GM19328 (cell line): ENCODE measurements around the gene KDELR3.

Source experiments
- ATAC-seq: cut with Tn5 transposase; IDR thresholded peaks from one replicate; pipeline ENCODE4 v1.9.1; 2021; ENCODE audit warnings: mild to moderate bottlenecking, moderate library complexity; ENCODE audit not compliant: unreplicated experiment

Gene KDELR3

GRCh38 chr22:38510416-38510970 is 42.6 kb downstream of the KDELR3 start:
- ATAC-seq: no peak

- no peak for ATAC-seq
Measured at GRCh38 chr22:38513063-38513462, 45.2 kb downstream of the KDELR3 start.

- ATAC-seq: no peak
Measured at GRCh38 chr22:38518620-38519019, 50.7 kb downstream of the KDELR3 start.

GRCh38 chr22:38519453-38520250 is 51.8 kb downstream of the KDELR3 start:
- no peak for ATAC-seq

GRCh38 chr22:38523029-38523428 is 55.1 kb downstream of the KDELR3 start:
- ATAC-seq: no peak

- ATAC-seq: no peak
Measured at GRCh38 chr22:38523479-38523878, 55.6 kb downstream of the KDELR3 start.

- no peak for ATAC-seq
Measured at GRCh38 chr22:38524429-38524828, 56.5 kb downstream of the KDELR3 start.

- no peak for ATAC-seq
Measured at GRCh38 chr22:38531251-38531938, 63.5 kb downstream of the KDELR3 start.
